NCI-H2227 (cell line): ENCODE data around the gene ZBTB7A.

ENCODE experiments used
- DNase-seq: peaks from one replicate; lab custom pipeline; 2025; ENCODE audit not compliant: unreplicated experiment; lab: John Stamatoyannopoulos, UW

Gene ZBTB7A

GRCh38 chr19:4069331-4069959 is 2.7 kb upstream of the ZBTB7A start:
- no peak for DNase-seq

GRCh38 chr19:4068047-4068966 is 1.6 kb upstream of the ZBTB7A start:
- no peak for DNase-seq

GRCh38 chr19:4067396-4068046 is 822 bp upstream of the ZBTB7A start:
- peak; percentile 35 for DNase-seq

- DNase-seq = no peak
Measured at GRCh38 chr19:4066176-4066606, 508 bp downstream of the ZBTB7A start.

GRCh38 chr19:4065430-4066175 is 1.1 kb downstream of the ZBTB7A start:
- DNase-seq = peak; percentile 95

GRCh38 chr19:4064496-4065260 is 2.0 kb downstream of the ZBTB7A start:
- DNase-seq = peak; percentile 41

- no peak for DNase-seq
Measured at GRCh38 chr19:4064149-4064495, 2.6 kb downstream of the ZBTB7A start.

GRCh38 chr19:4063369-4064148 is 3.1 kb downstream of the ZBTB7A start:
- DNase-seq = no peak

- DNase-seq = no peak
Measured at GRCh38 chr19:4062419-4063368, 4.0 kb downstream of the ZBTB7A start.

GRCh38 chr19:4061683-4062418 is 4.8 kb downstream of the ZBTB7A start:
- DNase-seq = no peak

- no peak for DNase-seq
Measured at GRCh38 chr19:4061178-4061682, 5.5 kb downstream of the ZBTB7A start.

- DNase-seq = no peak
Measured at GRCh38 chr19:4060621-4061177, 6.0 kb downstream of the ZBTB7A start.

- no peak for DNase-seq
Measured at GRCh38 chr19:4059891-4060620, 6.6 kb downstream of the ZBTB7A start.

GRCh38 chr19:4059453-4059871 is 7.2 kb downstream of the ZBTB7A start:
- DNase-seq = no peak

- DNase-seq = no peak
Measured at GRCh38 chr19:4058693-4059452, 7.8 kb downstream of the ZBTB7A start.
